SHP77 (cell line): ENCODE data around the gene GTSE1.
"Not testable (repeated sequence)": the region's sequence is repeated elsewhere in the genome, so short reads cannot be mapped to it uniquely, and the experiment has no call there.

Experiments used
- DNase-seq, 2 experiments: peaks; one replicate each; lab custom pipeline; 2025; lab: John Stamatoyannopoulos, UW

Gene GTSE1

DNA sequence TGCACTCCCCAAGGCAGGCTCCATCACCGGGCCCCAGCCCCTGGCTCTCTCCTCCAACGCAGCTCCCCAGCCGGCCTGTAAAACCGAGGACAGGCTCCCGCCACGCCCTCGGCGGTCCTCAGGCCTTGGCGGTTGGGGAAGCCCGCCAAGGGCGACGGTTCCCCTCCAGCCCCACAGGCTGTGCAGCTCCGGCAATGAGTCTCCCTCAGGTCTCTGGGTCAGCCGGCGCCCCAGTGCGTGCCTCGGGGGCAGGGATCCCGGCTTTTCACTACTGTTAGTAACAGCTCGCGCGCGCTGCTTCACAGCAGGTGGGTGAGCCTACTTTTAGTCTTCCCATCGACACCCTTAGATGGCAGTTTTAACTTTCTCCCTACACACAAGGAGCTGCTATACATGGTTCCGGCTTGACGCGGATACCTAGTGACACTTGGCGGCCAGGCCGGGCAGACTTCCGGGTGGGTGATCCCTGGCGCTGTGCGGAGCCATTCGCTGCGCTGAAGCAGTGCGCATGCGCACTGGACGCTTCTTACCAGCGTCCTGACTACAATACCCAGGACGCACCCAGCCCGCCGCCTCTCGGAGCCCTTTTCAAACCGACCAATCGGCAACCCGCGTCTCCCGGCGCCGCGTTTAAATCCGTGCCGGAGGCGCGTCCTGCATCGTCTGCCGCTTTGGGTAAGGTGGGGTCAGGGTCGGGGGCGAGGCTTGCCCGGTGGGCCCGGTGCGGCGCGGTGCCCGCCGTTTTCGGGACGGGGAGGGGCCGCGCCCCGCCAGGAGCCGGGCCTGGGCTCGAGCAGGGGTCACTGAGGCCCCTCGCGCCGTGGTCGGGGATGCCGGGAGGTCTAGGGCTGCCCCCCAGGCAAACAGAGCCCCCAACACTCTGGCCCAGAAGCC lies at the start of gene GTSE1:
TSS of gene GTSE1 (plus strand) at position 614 of the 894 bp plus-strand sequence. CDS start 531 bp downstream, outside the sequence.
- peak; percentile 99 for DNase-seq

- no peak for DNase-seq
These were observed 49.2 kb upstream of the GTSE1 start for GRCh38 chr22:46247443-46247975.

GRCh38 chr22:46250035-46250782 lies 46.5 kb upstream of the GTSE1 start, which contains the start of gene CDPF1:
Gene CDPF1, minus strand, starts transcription at chr22:46250293. Its CDS starts 2,009 bp downstream, at chr22:46248284.
- DNase-seq, result peak; percentile 87 to 95

- DNase-seq, result peak in 1 of 2 experiments; percentile 31
These were observed 45.9 kb upstream of the GTSE1 start for GRCh38 chr22:46250783-46251125.

DNA sequence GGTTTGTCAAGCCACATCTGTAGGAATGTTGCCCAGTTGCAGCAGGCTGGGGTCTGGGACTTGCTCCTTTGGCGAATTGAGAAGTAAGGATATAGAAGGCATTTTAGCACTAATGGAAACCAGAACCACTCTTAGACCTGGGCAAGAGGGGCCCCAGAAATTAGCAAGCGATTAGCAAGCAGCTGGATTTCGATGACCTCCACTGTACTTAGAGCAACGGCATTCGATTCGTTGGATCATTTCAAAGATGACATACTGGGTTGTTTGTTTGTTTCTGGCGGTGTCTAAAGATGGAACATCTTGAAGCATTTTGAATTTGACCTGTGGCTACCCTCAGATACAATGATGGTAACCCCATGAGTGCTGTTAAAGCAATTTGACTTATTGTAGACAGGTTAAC lies 45.4 kb upstream of the GTSE1 start:
- DNase-seq, result no peak

DNA sequence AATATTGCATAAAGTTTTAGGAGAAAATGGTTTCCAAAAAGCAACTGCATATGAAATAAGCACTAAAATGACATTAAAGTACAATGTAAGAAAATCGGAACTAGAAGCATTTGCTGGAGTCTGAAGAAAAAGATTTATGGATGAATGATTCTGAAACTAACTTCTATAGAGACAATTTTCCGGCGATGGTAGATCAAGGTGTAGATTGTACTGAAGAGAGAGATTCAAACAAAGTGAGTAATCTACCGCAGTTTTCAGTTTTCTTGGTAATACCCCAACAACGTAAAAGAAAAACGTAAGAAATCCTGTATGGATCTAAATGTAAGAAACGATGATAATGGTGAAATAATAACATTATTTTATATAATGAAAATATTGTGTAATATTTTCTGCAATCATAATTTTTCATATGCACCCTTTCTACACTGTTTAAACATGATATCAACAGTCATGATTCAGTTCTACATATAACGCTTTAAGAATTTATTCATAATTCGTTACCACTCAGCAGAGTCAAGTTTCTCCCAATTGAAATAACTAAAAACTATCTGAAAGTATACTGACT lies 44.8 kb upstream of the GTSE1 start:
- no peak for DNase-seq

DNA sequence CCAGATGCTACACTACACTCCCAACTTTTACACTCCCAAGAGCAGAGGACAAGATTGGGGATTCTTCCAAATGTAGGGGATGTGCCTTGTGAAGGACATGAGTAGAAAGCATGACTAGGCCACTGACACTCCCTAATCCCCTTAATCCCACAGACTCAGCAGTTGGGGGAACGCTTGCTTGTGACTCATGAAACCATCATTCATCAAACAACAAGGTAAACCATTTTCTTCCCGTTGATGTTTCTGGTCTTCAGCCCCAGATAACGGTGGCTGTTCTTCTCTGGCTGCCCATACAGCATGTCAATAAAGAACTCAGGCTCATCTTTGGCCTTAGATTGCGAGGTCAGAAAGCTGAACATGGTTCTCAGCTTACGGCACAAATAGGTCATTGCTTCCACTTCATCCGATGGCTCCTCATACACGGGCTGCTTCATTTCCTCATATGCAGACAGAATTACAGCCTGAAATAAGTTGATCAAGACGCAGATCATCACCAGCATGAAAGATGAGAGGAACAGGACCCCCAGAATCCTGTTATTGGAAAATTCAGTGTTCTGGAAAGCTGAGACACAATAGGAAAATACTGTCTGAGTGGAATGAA lies 40.2 kb upstream of the GTSE1 start:
- DNase-seq, result no peak

DNA sequence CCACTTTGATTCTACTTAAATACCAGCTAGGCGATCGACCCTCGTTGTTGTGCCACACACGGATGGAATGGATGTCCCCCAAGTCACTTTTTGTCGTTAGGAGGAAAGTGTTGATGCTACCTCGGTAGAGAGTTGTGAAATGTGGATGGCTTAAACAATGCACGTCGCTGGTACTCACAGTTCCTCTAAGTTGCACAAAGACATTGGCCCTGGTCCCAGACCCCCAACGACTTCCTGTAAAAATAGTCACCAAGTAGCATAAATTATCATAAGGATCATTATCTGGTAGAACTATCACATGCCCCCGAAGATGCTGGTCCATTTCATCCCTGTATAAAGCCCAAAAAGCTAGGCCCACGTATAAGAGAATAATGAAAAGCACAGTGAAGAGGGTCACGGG lies 37.3 kb upstream of the GTSE1 start:
- no peak for DNase-seq

DNA sequence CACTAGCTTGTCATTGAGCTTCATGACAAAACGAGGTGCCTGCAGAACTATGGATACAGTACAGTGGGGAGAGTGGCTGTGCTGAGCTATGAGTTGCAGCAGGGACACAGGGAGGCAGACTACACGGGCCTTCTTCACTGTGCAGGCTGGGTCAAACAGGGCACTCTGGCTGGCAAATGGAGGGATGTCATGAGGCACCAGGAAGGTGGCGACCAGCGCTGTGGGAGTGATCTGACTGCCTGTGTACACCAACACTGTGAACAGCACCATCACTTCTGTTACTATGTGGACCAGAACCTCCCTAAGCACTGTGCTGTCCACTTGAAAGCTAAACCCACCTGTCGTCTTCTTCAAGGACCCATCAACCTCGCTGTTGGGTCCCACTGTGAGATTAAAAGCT lies 36.6 kb upstream of the GTSE1 start:
- no peak for DNase-seq

DNA sequence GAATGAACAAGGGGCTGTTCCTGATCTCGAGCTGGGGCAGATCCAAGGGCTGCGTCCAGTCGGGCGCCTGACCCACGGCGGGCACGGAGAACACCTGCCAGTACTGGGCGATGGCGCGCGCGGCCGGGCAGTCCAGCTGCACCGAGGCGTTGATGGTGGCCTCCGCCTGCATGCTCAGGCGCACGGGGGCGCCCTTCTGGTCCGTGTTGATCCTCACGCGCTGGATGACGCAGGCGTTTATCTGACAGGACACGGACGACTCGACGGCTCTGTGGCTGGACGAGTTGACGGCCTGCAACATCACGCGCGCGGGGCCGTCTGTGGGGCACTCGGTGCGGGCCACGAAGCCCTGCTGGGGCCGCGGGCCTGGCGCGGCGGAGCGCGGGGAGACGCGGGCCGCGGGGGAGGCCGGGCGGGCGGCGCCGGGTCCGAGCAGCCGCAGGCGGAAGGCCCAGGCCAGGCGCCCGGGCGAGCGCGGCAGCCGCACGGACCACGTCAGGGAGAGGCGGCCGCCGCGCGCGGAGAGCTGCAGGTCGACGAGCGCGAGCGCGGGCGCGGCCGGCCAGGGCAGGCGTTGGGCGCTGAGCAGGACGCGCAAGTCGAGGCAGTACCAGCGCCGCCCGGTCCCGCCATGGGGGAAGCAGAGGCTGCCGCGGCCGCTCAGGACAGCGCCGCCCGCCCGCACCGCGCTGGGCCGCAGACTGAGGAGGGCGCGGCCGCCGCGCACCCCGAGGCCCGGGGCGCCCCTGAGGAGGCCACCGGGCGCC lies 34.0 kb upstream of the GTSE1 start:
- DNase-seq, result no peak

GRCh38 chr22:46263216-46263590 lies 33.5 kb upstream of the GTSE1 start, which contains the start of gene PKDREJ:
Gene PKDREJ, minus strand, starts transcription at chr22:46263343. Its CDS starts 21 bp downstream, at chr22:46263322.
- no peak for DNase-seq

DNA sequence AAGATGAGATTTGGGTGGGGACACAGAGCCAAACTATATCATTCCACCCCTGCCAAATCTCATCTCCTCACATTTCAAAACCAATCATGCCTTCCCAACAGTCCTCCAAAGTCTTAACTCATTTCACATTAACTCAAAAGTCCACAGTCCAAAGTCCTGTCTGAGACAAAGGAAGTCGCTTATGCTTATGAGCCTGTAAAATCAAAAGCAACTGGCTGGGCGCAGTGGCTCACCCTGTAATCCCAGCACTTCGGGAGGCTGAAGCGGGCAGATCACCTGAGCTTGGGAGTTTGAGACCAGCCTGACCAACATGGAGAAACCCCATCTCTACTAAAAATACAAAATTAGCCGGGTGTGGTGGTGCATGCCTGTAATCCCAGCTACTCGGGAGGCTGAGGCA lies 32.1 kb upstream of the GTSE1 start:
- not testable (repeated sequence) for DNase-seq

DNA sequence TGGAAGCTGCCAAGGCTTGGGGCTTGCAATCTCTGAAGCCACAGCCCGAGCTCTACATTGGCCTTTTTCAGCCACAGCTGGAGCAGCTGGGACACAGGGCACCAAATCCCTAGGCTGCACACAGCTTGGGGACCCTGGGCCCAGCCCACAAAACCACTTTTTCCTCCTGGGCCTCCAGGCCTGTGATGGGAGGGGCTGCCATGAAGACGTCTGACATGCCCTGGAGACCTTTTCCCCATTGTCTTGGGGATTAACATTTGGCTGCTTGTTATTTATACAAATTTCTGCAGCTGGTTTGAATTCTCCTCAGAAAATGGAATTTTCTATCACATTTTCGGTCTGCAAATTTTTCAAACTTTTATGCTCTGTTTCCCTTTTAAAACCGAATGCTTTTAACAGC lies 31.0 kb upstream of the GTSE1 start:
- DNase-seq, result not testable (repeated sequence)

DNA sequence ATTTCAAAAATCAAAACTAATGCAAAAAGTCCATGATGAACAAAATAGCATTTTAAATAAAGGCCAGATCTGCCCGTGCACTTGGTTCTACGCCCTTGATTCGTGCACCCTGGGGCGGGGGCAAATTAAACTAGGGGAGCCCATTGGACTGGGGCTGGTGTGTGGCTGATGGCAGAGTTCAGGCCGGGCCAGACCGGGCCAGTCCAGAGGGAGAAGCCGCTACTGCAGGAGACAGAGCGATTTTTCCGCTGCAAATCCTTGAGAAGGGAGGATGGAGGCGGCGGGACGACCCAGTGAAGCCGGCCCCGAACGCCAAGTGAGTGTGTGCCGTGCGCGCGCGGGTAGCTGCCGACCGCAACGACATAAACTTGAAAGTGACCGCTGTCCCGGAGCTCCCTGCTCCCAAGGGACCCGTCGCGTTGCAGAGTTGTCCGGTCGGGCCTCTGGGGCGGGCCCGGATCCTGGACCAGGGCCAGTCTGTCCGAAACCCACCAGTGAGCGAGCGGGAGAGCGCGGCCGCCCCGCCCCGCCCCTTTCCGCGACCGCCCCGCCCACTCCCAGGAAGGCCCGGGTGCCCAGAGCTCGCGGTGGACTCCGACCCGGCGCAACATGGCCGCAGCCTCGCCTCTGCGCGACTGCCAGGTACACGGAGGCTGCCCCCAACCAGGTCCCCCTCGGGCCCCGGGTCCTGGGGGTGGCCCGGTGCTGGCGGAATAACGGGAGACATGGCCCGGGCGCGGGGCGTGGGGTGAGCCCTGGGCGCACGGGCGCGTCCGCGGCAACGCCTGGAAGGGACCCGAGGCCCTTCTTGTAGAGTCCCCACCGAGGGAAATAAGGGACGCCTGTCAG lies 29.0 kb upstream of the GTSE1 start, which contains the start of gene TTC38:
TSS of gene TTC38 (plus strand) at position 578 of the 849 bp plus-strand sequence. CDS start at position 610, 32 bp downstream.
- peak; percentile 81 for DNase-seq

DNA sequence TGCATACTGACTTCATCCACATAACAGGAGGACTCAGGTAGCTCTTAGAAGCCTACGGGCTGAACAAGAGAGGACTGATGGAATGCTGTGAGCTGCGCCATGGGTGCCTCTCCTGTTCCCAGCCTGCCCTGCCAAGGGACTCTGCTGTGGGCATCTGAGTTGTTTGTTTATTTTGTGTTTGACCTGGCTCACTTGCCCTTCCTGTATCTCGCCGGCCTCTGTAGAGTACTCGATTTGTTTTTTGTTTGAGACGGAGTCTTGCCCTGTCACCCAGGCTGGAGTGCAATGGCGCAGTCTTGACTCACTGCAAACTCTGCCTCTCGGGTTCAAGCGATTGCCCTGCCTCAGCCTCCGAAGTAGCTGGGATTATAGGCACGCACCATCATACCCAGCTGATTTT lies 27.1 kb upstream of the GTSE1 start:
- DNase-seq, result no peak

GRCh38 chr22:46272196-46272595 lies 24.5 kb upstream of the GTSE1 start:
- DNase-seq, result no peak

- no peak for DNase-seq
These were observed 23.8 kb upstream of the GTSE1 start for GRCh38 chr22:46272762-46273431.

DNA sequence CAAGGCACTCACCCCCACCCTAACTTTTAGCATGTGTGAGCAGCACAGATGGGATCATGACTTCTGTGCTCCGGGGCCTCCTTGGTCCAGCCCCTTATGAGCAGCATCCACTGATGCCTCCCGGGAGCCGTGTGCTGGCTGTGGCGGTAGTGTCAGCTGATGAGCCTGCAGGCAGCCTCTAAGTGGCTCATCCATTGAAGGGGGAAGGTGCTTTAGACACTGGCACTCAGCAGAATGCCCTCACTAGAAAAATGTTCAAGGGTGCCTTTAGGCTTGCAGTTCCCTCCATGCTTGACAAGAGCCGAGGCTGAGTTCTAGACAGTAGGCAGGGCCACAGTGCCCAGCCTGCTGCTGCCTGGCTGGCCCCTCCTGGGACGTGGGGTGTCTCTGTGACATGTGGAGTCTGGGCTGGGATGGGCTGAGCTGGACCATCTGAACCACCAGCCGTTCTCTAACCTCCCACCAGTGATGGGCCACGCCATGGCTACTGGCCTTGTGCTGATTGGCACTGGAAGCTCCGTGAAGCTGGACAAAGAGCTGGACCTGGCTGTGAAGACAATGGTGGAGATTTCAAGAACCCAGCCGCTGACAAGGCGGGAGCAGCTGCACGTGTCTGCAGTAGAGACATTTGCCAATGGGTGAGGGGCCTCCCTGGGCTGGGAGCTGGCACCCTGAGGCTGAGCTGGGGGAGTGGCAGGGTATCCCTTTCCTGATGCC lies 23.1 kb upstream of the GTSE1 start:
- DNase-seq, result no peak

DNA sequence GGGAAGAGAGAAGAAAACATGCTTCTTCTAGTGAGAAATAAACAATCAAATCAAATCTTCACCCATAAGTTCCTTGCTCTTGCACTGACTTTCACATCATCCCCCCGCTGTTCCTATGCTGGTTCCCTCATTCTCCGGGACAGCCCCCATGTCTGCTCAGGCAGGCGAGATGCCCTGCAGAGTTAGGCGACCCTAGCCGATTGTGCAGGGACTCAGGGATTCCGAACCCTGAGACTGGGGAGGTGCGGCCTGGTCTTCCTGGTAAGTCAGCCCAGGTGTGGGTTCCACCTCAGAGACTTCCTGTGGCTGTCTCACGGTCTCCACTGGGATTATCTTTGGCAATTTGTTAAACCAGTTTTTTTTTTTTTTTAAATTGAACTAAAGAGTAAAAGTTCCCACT lies 22.3 kb upstream of the GTSE1 start:
- DNase-seq, result no peak
